ENCODE results near the gene GPR87. TPM values are rescaled to one million over a fixed set of nuclear protein-coding genes. Genes with fewer than 3 reads are reported as not detected.

The GPR87 gene
- total and polyA plus RNA-seq, 3 donors from 2014 or later: not detected

DNA sequence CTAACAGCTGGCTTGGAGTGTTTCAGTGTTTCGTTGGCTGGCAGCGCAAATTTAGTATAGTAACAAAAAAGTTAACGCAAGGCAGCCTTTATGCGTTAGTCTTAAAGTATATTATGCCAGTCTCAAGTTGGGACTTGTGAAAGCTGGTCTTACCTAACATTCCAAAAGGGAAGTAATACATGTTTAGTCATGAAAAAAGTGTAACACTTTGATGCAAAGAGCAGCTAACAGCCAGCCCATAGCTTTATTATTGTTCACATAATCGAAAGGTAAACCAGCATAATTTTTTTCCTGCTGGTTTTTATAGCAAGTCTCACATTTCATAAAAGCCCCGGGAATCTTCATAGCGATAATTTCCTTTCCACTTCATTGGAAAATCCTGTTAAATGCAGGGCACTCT, 2.4 kb upstream of the GPR87 start:
- no peak overlapping the region for H3K4me3 ChIP-seq
- no peaks in the 10 kb centered on the region for H3K27me3 ChIP-seq
- no peak for DNase-seq
- no peaks in the 10 kb centered on the region for H3K36me3 ChIP-seq (ENCODE audit: low read depth, missing control alignments)
- H3K9me3 ChIP-seq: no peaks in the 10 kb centered on the region
- WGBS, 2 donors: 89 to 94% methylated on average over 7 of the region's 7 CpGs
- intact Hi-C loops (cut with DNase I; ENCODE audit: low total_unique reads): no loop called here
- H3K27ac ChIP-seq: no peak overlapping the region
- TF ChIP-seq POLR2A (IDR thresholded peaks at IDR 0.05) (no peak), CTCF (IDR thresholded peaks at IDR 0.05) (no peak)
- H3K4me1 ChIP-seq: no peaks in the 10 kb centered on the region

DNA sequence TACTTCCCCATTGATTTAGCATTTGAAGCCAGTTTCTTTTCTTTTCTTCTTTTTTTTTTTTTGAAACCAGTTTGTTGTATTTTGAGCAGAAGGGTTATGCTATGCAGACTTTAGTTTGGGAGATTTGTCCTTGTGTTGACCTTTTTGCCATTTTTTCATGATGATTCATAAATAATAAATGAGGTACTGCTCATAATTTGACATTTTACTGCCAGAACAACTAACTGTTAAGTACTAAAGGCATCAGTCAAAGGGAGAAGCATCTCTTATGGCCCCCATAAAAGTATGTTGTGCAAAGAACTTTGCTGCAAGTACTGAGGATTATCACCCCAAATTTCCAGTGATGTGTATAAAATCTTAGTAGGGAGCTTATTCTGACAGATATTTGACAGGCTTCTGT, 1.7 kb upstream of the GPR87 start:
- no peaks in the 10 kb centered on the region for H3K9me3 ChIP-seq
- no peak overlapping the region for H3K4me3 ChIP-seq
- no peak for DNase-seq
- no peaks in the 10 kb centered on the region for H3K27me3 ChIP-seq
- intact Hi-C loops (cut with DNase I; ENCODE audit: low total_unique reads): no loop called here
- H3K36me3 ChIP-seq (ENCODE audit: low read depth, missing control alignments): no peaks in the 10 kb centered on the region
- H3K4me1 ChIP-seq: no peaks in the 10 kb centered on the region
- no peak overlapping the region for H3K27ac ChIP-seq
- no peak for TF ChIP-seq CTCF (IDR thresholded peaks at IDR 0.05)
- no peak for TF ChIP-seq POLR2A (IDR thresholded peaks at IDR 0.05)

DNA sequence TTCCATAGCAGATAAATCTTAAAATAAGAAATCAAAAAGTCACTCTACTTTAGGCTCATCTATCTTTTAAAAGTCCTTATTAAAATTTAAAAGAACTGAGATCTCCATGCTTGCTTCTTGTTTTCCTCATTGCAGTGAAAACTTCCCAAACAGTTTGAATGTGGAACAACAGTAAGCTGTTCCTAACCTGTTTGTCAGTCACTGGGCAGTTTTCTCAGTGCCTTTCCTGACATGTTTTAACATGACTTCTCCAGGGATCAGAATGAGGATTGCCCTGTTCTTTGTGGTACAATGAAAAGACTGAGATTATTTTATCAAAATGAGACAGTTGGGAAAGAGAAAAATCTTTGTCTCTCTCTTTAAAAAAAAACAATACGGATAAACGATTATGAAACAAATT, 774 bp downstream of the GPR87 start:
- Histone ChIP-seq H3K27ac (no peak overlapping the region), H3K36me3 (ENCODE audit: low read depth, missing control alignments) (no peaks in the 10 kb centered on the region), H3K4me1 (no peaks in the 10 kb centered on the region), H3K27me3 (no peaks in the 10 kb centered on the region), H3K9me3 (no peaks in the 10 kb centered on the region), H3K4me3 (no peak overlapping the region)
- TF ChIP-seq CTCF (IDR thresholded peaks at IDR 0.05): no peak
- TF ChIP-seq POLR2A (IDR thresholded peaks at IDR 0.05): no peak
- no peak for DNase-seq
- 84 to 86% methylated on average over 2 of the region's 2 CpGs for WGBS, 2 donors
- intact Hi-C loops (cut with DNase I; ENCODE audit: low total_unique reads): no loop called here

DNA sequence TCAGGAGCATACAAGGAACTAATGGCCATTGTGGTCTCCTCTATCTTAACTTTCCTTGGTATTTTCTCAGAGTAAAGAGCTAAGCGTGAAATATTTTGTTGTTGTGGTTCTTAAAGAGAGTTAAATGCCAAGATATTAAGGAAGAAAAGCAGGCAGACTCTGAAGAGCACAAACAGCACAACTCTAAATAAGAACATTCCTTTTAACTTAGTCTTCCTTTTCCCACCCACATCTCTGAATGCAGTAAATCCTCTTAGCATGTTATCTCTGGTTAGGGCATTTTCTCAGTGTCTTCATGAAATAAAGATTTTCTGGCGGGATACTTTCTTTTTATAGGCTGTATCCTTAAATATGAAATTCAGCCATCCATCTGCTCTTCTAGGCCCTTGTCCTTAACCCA, 1.5 kb downstream of the GPR87 start:
- TF ChIP-seq POLR2A (IDR thresholded peaks at IDR 0.05): no peak
- TF ChIP-seq CTCF (IDR thresholded peaks at IDR 0.05): no peak
- Histone ChIP-seq H3K27ac (no peak overlapping the region), H3K4me3 (no peak overlapping the region), H3K9me3 (no peaks in the 10 kb centered on the region), H3K27me3 (no peaks in the 10 kb centered on the region), H3K4me1 (no peaks in the 10 kb centered on the region), H3K36me3 (ENCODE audit: low read depth, missing control alignments) (no peaks in the 10 kb centered on the region)
- no peak for DNase-seq
- 83 to 91% methylated on average over 2 of the region's 2 CpGs for WGBS, 2 donors
- intact Hi-C loops (cut with DNase I; ENCODE audit: low total_unique reads): no loop called here

DNA sequence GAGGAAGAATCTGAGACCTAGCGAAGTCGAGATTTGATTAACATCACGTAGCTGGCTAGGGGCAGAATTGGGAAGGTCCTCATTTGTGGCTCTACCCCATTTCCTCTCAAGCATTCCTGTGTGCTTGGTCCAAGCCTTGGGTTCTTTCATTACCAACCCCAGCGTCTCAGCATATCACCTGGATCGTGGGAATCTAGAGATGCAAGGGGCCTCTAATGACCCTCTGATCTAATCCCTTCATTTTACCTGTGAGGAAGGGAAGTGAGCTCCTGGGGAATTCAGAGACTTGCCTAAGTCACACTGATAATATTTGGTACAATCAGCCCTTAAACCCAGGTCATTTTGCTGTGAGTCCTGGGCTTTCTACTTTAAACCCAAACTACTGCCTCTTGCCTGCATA, 2.0 kb downstream of the GPR87 start:
- no peak overlapping the region for H3K4me3 ChIP-seq
- H3K27ac ChIP-seq: no peak overlapping the region
- 89 to 97% methylated on average over 5 of the region's 5 CpGs for WGBS, 2 donors
- intact Hi-C loops (cut with DNase I; ENCODE audit: low total_unique reads): no loop called here
- no peaks in the 10 kb centered on the region for H3K27me3 ChIP-seq
- no peak for TF ChIP-seq POLR2A (IDR thresholded peaks at IDR 0.05)
- no peak for TF ChIP-seq CTCF (IDR thresholded peaks at IDR 0.05)
- DNase-seq: no peak
- no peaks in the 10 kb centered on the region for H3K36me3 ChIP-seq (ENCODE audit: low read depth, missing control alignments)
- no peaks in the 10 kb centered on the region for H3K4me1 ChIP-seq
- H3K9me3 ChIP-seq: no peaks in the 10 kb centered on the region

Data from testis (tissue), 3 donors.